ENCODE measurements around the gene PPM1N.
A peak's percentile ranks its signal among the peaks of the same experiment; 100 is the strongest.

PPM1N gene
- 6.0 to 25.2 (median 9.3) reads per million in 4 donors for total RNA-seq

- DNase-seq: peak in 3 of 5 donors; percentile 58 to 74 (median 60)
These were observed at the start of gene PPM1N for GRCh38 chr19:45498411-45499195. Gene PPM1N, plus strand, starts transcription at chr19:45498443. Its CDS starts 30 bp downstream, at chr19:45498473.

- DNase-seq: no peak
These were observed 49.4 kb upstream of the PPM1N start for GRCh38 chr19:45448887-45449299.

- DNase-seq: peak in 4 of 5 donors; percentile 9 to 51 (median 28)
These were observed 48.3 kb upstream of the PPM1N start for GRCh38 chr19:45450012-45450333.

DNA sequence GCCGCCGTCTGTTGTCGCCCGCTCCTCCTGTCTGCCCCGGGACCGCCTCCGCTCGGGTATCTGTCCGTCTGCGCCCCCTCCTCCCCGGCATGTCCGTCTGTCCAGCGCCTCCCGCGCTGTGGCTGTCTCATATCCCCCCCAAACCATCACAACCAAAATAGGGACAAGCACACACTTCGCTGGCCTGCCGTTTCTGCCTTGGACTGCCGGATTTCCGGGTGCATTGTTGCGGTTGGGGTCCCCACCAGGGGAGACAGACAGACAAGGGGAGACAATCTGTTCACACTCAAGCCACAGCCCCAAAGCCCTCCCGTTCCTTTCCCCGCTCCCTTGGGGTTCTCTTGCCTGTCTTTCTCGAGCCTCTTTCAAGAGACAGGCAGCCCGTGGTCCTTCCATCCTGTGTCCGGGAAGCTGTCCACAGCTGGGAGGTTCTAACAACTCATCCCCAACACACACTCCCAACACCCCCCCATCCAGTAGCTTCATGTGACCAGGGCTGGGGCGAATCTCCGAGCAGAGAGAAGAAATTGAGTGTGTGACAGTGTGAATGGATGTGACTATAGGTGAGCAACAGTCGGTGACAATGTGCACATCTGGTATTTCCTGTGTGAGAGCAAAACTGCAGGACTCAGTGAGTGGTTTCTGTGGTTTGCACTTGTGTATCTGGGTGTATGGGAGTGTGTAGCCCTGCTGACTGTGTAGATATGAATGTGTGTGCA lies 47.0 kb upstream of the PPM1N start:
- DNase-seq: peak; percentile 51 to 78 (median 64)

GRCh38 chr19:45451850-45452387 lies 46.3 kb upstream of the PPM1N start:
- DNase-seq: no peak

GRCh38 chr19:45455707-45456499 lies 42.3 kb upstream of the PPM1N start:
- DNase-seq: peak in 4 of 5 donors; percentile 41 to 70 (median 60)

DNA sequence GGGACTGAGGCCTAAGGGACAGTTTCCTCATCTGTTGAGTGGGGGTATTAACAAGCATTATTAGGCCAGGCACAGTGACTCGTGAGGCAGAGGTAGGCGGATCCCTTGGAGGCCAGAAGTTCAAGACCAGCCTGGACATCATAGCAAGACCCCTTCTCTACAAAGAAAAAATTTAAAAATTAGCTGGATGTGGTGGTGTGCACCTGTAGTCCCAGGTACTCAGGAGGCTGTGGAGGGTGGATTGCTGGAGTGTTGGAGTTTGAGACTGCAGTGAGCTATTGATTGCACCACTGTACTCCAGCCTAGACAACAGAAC lies 41.8 kb upstream of the PPM1N start:
- no peak for DNase-seq

DNA sequence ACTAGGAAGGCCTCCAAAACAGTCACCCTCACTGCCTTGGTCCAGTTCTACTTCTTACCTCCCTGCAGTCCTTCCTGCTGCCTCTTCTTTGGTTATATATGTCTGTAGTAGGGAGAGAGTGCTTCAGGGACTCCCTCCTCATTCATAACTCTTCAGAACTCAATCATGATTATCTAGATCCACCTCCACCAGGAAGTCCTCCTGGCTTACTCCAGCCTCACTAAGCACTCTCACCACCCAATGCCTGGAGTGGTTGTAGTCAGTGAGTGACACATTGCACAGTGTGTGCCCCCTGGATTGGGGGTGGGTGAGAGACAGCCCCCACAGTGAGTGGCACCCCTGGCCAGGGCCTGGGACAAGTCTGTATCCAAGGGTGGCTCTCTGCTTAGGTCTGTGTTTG lies 40.5 kb upstream of the PPM1N start:
- DNase-seq: no peak

GRCh38 chr19:45460807-45461347 lies 37.4 kb upstream of the PPM1N start:
- DNase-seq: no peak

DNA sequence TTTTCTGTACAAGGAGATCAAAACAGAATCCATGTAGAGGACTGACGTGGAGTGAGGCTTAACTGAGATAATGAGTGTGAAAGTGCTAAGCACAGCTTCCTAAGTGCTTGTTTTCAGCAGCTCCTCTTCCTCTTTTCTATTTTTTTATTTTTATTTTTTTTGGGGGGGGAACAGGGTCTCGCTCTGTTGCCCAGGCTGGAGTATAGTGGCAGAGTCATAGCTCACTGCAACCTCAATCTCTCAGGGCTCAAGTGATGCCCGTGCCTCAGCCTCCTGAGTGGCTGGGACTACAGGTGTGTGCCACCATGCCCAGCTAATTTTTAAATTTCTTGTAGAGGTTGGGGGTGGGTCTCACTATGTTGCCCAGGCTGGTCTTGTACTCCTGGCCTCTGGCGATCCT lies 36.1 kb upstream of the PPM1N start:
- no peak for DNase-seq

DNA sequence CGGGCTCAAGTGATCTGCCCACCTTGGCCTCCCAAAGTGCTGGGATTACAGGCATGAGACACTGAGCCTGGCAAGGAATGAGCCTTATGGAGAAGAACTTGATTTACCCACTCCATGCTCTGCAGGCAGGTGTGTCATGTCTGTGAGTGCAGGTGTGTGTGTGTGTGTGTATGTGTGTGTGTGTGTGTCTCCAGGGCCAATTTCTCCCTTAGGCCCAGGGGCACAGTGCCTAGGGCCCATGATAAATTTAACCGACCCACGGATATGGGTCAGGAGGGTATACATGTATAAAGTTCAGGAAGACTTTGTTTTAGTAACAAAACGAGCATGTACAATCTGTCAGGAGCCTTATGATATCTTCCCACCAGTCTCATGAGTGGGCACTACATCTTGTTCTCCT lies 35.0 kb upstream of the PPM1N start:
- no peak for DNase-seq

- no peak for DNase-seq
These were observed 34.0 kb upstream of the PPM1N start for GRCh38 chr19:45464274-45464673.

GRCh38 chr19:45464852-45465441 lies 33.3 kb upstream of the PPM1N start:
- no peak for DNase-seq

DNA sequence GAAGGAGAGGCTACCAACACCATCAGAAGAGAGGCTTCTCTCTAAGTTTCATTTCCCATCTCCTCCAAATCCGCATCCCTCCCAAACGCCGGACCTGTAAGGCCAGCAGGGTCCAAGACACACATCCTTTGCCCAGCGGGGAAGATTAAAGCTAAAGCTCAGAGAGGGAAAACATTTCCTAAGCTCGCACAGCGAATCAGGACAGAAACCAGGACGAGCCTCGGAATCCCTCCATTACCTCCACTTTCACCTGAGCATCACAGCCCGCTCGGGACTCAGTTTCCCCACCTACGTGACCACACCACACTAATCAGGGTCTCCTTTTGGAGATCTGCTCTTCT lies 31.2 kb upstream of the PPM1N start:
- DNase-seq: no peak

DNA sequence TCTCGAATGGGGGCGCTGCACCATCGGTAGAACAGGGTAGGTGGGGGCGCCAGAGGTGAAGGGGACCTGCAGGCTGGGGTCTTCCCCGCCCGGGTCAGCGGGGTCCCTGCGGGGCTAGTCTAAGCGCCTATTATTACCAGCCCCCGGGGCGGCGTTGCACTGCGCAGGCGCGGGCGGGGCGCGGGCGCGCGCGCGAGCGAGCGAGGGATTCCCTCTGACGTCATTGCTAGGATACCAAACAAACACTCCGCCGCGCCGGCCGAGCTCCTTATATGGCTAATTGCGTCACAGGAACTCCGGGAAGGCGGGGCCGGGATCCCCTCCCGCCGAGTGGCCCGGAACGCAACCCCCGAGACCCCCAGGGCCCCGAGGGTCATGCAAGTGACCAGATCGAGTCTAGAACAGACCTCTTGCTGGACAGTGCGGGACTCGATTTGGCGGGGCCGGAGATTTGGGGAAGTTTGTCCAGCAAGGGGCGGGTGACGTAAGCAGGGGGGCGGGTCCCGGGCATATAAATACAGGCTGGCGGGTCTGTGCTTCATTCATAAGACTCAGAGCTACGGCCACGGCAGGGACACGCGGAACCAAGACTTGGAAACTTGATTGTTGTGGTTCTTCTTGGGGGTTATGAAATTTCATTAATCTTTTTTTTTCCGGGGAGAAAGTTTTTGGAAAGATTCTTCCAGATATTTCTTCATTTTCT lies 30.6 kb upstream of the PPM1N start, which contains the start of gene FOSB:
Gene FOSB (plus strand): TSS at position 541 of the 703 bp plus-strand sequence. CDS start 591 bp downstream, outside the sequence.
- DNase-seq: peak; percentile 92 to 96 (median 92)

DNA sequence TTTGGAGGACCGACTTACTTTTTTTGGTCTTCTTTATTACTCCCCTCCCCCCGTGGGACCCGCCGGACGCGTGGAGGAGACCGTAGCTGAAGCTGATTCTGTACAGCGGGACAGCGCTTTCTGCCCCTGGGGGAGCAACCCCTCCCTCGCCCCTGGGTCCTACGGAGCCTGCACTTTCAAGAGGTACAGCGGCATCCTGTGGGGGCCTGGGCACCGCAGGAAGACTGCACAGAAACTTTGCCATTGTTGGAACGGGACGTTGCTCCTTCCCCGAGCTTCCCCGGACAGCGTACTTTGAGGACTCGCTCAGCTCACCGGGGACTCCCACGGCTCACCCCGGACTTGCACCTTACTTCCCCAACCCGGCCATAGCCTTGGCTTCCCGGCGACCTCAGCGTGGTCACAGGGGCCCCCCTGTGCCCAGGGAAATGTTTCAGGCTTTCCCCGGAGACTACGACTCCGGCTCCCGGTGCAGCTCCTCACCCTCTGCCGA lies 30.0 kb upstream of the PPM1N start:
- DNase-seq: peak in 3 of 5 donors; percentile 35 to 52 (median 48)

- DNase-seq: no peak
These were observed 29.5 kb upstream of the PPM1N start for GRCh38 chr19:45468803-45469131.

DNA sequence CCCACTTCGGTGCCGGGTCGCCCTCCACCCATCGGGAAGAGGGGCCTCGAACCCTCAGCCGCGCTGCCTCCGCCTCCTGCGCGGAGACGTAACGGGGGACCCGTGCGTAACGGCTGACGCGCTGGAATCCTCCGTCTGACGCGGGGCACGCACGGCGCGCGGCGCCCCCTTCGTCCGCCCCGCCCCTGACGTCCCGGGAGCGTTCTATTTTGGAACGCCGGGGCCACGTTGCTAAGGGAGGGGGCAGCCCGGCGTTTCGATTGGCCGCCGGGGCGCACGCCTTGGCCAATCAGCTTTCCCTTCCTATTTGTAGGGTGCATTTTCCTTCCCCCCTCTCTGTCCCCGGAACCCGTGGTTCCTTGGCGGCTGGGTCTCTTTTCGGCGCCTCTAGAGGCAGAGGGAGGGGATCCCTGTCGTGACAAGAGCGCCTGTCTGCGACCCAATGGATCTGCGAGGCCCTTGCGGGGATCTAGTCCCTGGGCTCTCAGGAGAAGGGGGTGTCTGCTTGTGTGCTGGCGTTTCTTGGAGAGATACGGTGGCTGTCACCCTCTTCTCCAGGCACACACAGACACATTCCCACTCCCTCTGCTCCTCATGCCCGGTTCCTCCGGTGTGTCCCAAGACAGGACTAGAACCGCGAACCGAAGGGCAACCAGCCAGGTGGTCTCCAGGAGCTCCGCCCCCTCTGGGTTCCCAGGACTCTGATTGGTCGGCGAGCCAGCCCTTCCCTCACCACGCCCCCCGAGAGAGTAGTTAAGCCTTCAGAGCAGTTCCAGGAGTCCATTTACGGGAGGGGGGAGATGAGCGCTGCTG lies 28.9 kb upstream of the PPM1N start:
- DNase-seq: peak; percentile 62 to 98 (median 81)

- DNase-seq: peak in 4 of 5 donors; percentile 39 to 70 (median 47)
These were observed 28.1 kb upstream of the PPM1N start for GRCh38 chr19:45469945-45470761.

DNA sequence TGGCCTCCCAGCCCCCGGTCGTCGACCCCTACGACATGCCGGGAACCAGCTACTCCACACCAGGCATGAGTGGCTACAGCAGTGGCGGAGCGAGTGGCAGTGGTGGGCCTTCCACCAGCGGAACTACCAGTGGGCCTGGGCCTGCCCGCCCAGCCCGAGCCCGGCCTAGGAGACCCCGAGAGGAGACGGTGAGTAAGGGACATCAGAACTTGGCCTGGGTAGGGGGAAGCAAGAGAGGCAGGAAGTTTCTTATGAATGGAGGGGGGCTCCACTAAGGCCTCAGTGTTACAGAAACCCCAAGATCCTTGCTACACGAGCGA lies 27.5 kb upstream of the PPM1N start:
- DNase-seq: peak in 1 of 5 donors; percentile 31
